ENCODE results near the gene RAB40A. TPM values are rescaled to one million over a fixed set of nuclear protein-coding genes. Genes with fewer than 3 reads are reported as not detected.

The RAB40A gene
- 0.39 TPM for polyA plus RNA-seq (2012; ENCODE audit: low read depth, missing spikeins)

DNA sequence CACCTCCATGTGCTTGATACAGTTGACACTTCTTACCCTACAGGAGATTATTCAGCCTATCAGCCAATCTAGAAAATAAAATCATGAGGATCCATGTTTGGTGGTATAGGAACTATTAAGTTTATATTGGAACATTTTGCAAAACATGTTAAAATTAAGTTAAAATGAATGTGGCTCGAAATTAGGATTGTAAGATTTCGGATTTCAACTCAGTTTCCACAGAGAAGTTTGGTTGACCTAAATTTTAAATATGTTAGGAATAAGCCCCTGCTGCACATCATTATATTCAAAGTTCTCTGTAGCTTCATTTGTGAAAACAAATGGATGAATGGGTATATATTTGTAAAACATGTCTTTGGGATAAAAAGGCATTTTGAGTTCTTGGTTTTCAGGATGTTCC, at the start of gene RAB40A:
RAB40A (minus strand) TSS at position 101 of the 400 bp plus-strand sequence. CDS start 18,733 bp downstream, outside the sequence.
- DNase-seq (ENCODE audit: insufficient read length, low spot score) (no peak), FAIRE-seq (no peak)
- TF ChIP-seq POU2F2 (IDR thresholded peaks at IDR 0.05; ENCODE audit: low read depth, low read length) (no peak), SPI1 (IDR thresholded peaks at IDR 0.05; ENCODE audit: low read depth, low read length) (no peak), PAX5 (IDR thresholded peaks at IDR 0.05; ENCODE audit: insufficient read depth, low read length, severe bottlenecking) (no peak), POLR2AphosphoS5 (IDR thresholded peaks at IDR 0.05; ENCODE audit: low read depth, low read length) (no peak), TAF1 (IDR thresholded peaks at IDR 0.05; ENCODE audit: low read depth, low read length) (no peak), POLR2A (IDR thresholded peaks at IDR 0.05; ENCODE audit: low read depth, low read length) (no peak)

GRCh38 chrX:103565752-103566151, 46.5 kb upstream of the RAB40A start:
- TF ChIP-seq POU2F2 (IDR thresholded peaks at IDR 0.05; ENCODE audit: low read depth, low read length) (no peak), POLR2A (IDR thresholded peaks at IDR 0.05; ENCODE audit: low read depth, low read length) (no peak), TAF1 (IDR thresholded peaks at IDR 0.05; ENCODE audit: low read depth, low read length) (no peak), PAX5 (IDR thresholded peaks at IDR 0.05; ENCODE audit: insufficient read depth, low read length, severe bottlenecking) (no peak), POLR2AphosphoS5 (IDR thresholded peaks at IDR 0.05; ENCODE audit: low read depth, low read length) (no peak), SPI1 (IDR thresholded peaks at IDR 0.05; ENCODE audit: low read depth, low read length) (no peak)
- FAIRE-seq (peak; percentile 69), DNase-seq (ENCODE audit: insufficient read length, low spot score) (no peak)

DNA sequence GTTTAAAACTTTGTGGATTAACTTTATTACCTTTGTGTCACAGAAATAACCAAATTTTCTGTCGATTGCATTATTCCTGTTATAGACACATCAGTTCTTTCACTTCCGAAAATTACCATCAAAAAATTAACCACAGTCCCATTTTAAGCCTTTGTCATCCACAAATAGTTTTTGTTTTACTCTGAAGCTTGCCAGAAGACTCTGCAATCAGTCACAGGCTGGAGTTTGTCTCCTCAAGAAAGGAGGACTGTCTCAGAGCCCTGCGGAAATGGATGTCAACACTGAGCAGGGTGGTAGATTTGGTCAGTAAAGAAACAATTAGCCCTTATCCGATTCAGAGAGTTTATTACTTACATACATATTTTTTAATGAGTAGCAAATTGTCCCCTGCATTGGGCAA, 45.9 kb upstream of the RAB40A start:
- FAIRE-seq (peak; percentile 85), DNase-seq (ENCODE audit: insufficient read length, low spot score) (no peak)
- no peak for TF ChIP-seq POLR2AphosphoS5 (IDR thresholded peaks at IDR 0.05; ENCODE audit: low read depth, low read length)
- TF ChIP-seq TAF1 (IDR thresholded peaks at IDR 0.05; ENCODE audit: low read depth, low read length): no peak
- TF ChIP-seq POU2F2 (IDR thresholded peaks at IDR 0.05; ENCODE audit: low read depth, low read length): no peak
- TF ChIP-seq SPI1 (IDR thresholded peaks at IDR 0.05; ENCODE audit: low read depth, low read length): peak; percentile 49

- TF ChIP-seq SPI1 (IDR thresholded peaks at IDR 0.05; ENCODE audit: low read depth, low read length) (no peak), POLR2A (IDR thresholded peaks at IDR 0.05; ENCODE audit: low read depth, low read length) (no peak), POU2F2 (IDR thresholded peaks at IDR 0.05; ENCODE audit: low read depth, low read length) (no peak), PAX5 (IDR thresholded peaks at IDR 0.05; ENCODE audit: insufficient read depth, low read length, severe bottlenecking) (no peak), POLR2AphosphoS5 (IDR thresholded peaks at IDR 0.05; ENCODE audit: low read depth, low read length) (no peak), TAF1 (IDR thresholded peaks at IDR 0.05; ENCODE audit: low read depth, low read length) (no peak)
- no peak for FAIRE-seq
- no peak for DNase-seq (ENCODE audit: insufficient read length, low spot score)
Observed at GRCh38 chrX:103562801-103563200, 43.5 kb upstream of the RAB40A start.

GRCh38 chrX:103560256-103560655, 41.0 kb upstream of the RAB40A start:
- FAIRE-seq (peak; percentile 50), DNase-seq (ENCODE audit: insufficient read length, low spot score) (no peak)
- no peak for TF ChIP-seq TAF1 (IDR thresholded peaks at IDR 0.05; ENCODE audit: low read depth, low read length)
- TF ChIP-seq POU2F2 (IDR thresholded peaks at IDR 0.05; ENCODE audit: low read depth, low read length): no peak
- no peak for TF ChIP-seq PAX5 (IDR thresholded peaks at IDR 0.05; ENCODE audit: insufficient read depth, low read length, severe bottlenecking)
- no peak for TF ChIP-seq POLR2A (IDR thresholded peaks at IDR 0.05; ENCODE audit: low read depth, low read length)
- TF ChIP-seq SPI1 (IDR thresholded peaks at IDR 0.05; ENCODE audit: low read depth, low read length): no peak
- no peak for TF ChIP-seq POLR2AphosphoS5 (IDR thresholded peaks at IDR 0.05; ENCODE audit: low read depth, low read length)

- no peak for TF ChIP-seq TAF1 (IDR thresholded peaks at IDR 0.05; ENCODE audit: low read depth, low read length)
- TF ChIP-seq POLR2A (IDR thresholded peaks at IDR 0.05; ENCODE audit: low read depth, low read length): no peak
- TF ChIP-seq SPI1 (IDR thresholded peaks at IDR 0.05; ENCODE audit: low read depth, low read length): no peak
- no peak for TF ChIP-seq POLR2AphosphoS5 (IDR thresholded peaks at IDR 0.05; ENCODE audit: low read depth, low read length)
- TF ChIP-seq POU2F2 (IDR thresholded peaks at IDR 0.05; ENCODE audit: low read depth, low read length): no peak
- no peak for TF ChIP-seq PAX5 (IDR thresholded peaks at IDR 0.05; ENCODE audit: insufficient read depth, low read length, severe bottlenecking)
- DNase-seq (ENCODE audit: insufficient read length, low spot score) (no peak), FAIRE-seq (no peak)
Observed at GRCh38 chrX:103556963-103557612, 37.8 kb upstream of the RAB40A start.

- peak; percentile 24 for DNase-seq (ENCODE audit: insufficient read length, low spot score)
- TF ChIP-seq POU2F2 (IDR thresholded peaks at IDR 0.05; ENCODE audit: low read depth, low read length): no peak
- TF ChIP-seq PAX5 (IDR thresholded peaks at IDR 0.05; ENCODE audit: insufficient read depth, low read length, severe bottlenecking): no peak
- peak; percentile 16; the same call in 1 of the 2 replicates for TF ChIP-seq TAF1 (IDR thresholded peaks at IDR 0.05; ENCODE audit: low read depth, low read length)
- 0 out of 2 replicates have a peak, but pooled peaks have one; percentile 56 for TF ChIP-seq POLR2AphosphoS5 (IDR thresholded peaks at IDR 0.05; ENCODE audit: low read depth, low read length)
- no peak for TF ChIP-seq SPI1 (IDR thresholded peaks at IDR 0.05; ENCODE audit: low read depth, low read length)
- TF ChIP-seq POLR2A (IDR thresholded peaks at IDR 0.05; ENCODE audit: low read depth, low read length): peak; percentile 61
- FAIRE-seq: peak; percentile 98
Observed at GRCh38 chrX:103554687-103555424, 35.6 kb upstream of the RAB40A start.

GRCh38 chrX:103552236-103552635, 32.9 kb upstream of the RAB40A start:
- DNase-seq (ENCODE audit: insufficient read length, low spot score): no peak
- no peak for FAIRE-seq
- TF ChIP-seq POLR2A (IDR thresholded peaks at IDR 0.05; ENCODE audit: low read depth, low read length) (no peak), POU2F2 (IDR thresholded peaks at IDR 0.05; ENCODE audit: low read depth, low read length) (no peak), TAF1 (IDR thresholded peaks at IDR 0.05; ENCODE audit: low read depth, low read length) (no peak), POLR2AphosphoS5 (IDR thresholded peaks at IDR 0.05; ENCODE audit: low read depth, low read length) (no peak), SPI1 (IDR thresholded peaks at IDR 0.05; ENCODE audit: low read depth, low read length) (no peak), PAX5 (IDR thresholded peaks at IDR 0.05; ENCODE audit: insufficient read depth, low read length, severe bottlenecking) (no peak)

GRCh38 chrX:103550415-103551051, 31.2 kb upstream of the RAB40A start:
- no peak for DNase-seq (ENCODE audit: insufficient read length, low spot score)
- no peak for TF ChIP-seq PAX5 (IDR thresholded peaks at IDR 0.05; ENCODE audit: insufficient read depth, low read length, severe bottlenecking)
- no peak for TF ChIP-seq TAF1 (IDR thresholded peaks at IDR 0.05; ENCODE audit: low read depth, low read length)
- no peak for TF ChIP-seq POLR2A (IDR thresholded peaks at IDR 0.05; ENCODE audit: low read depth, low read length)
- no peak for TF ChIP-seq SPI1 (IDR thresholded peaks at IDR 0.05; ENCODE audit: low read depth, low read length)
- no peak for TF ChIP-seq POLR2AphosphoS5 (IDR thresholded peaks at IDR 0.05; ENCODE audit: low read depth, low read length)
- no peak for TF ChIP-seq POU2F2 (IDR thresholded peaks at IDR 0.05; ENCODE audit: low read depth, low read length)
- no peak for FAIRE-seq

Data from GM12891 (cell line).